T-cell (primary cell): ENCODE data around the gene DPPA5. TPM values are rescaled to one million over a fixed set of nuclear protein-coding genes. Genes with fewer than 3 reads are reported as not detected.

Experiments
- ATAC-seq, 4 experiments: fragments of 200-7000 bp in 3 of 4; fragments of 150-1000 bp in 1 of 4; cut with Tn5 transposase; replicated peaks in 1 of 4; 1 replicate in 3 of 4; 2 replicates in 1 of 4; pipeline ENCODE4 v1.10.0; 2021; ENCODE audit warnings: moderate library complexity in 3 of 4, mild to moderate bottlenecking in 2 of 4, moderate number of reproducible peaks in 1 of 4
- CTCF ChIA-PET, 2 donors: fragments of 300-600 bp; sonication (Branson Sonifier 250); formaldehyde crosslinking; loops; one replicate each; lab custom pipeline; 2022; ENCODE audit warnings: antibody characterized with exemption in 2 of 2; lab: Charles Lee
- POLR2A ChIA-PET, 2 donors: fragments of 300-600 bp; sonication (Branson Sonifier 250); formaldehyde crosslinking; loops; one replicate each; lab custom pipeline; 2022; ENCODE audit warnings: antibody characterized with exemption in 2 of 2; lab: Charles Lee
- DNase-seq, 35 experiments: peaks; one replicate each; pipeline versions ENCODE4 v3.0.0 to v3.0.0-alpha.2; 2013 to 2023
- H3K27ac ChIP-seq: one replicate; pipeline ENCODE4 v1.5.1; 2013; ENCODE audit warnings: low read length
- H3K27me3 ChIP-seq, 2 experiments: replicated peaks in 1 of 2; 1 replicate in 1 of 2; 2 replicates in 1 of 2; pipeline versions ENCODE4 v1.6.1 to v1.7.0; 2013; ENCODE audit warnings: low read length in 1 of 2, mixed read lengths in 1 of 2; ENCODE audit not compliant: control insufficient read depth in 2 of 2, insufficient read depth in 2 of 2; ENCODE audit errors: extremely low read depth in 1 of 2
- H3K36me3 ChIP-seq, 2 donors: 1 replicate in 1 of 2; 2 replicates in 1 of 2; pipeline versions ENCODE4 v1.6.1 to v1.7.0; 2013; ENCODE audit warnings: low read length in 1 of 2; ENCODE audit not compliant: control insufficient read depth in 2 of 2, insufficient read depth in 1 of 2; ENCODE audit errors: extremely low read depth in 1 of 2
- H3K4me1 ChIP-seq, 2 experiments: 1 replicate in 1 of 2; 2 replicates in 1 of 2; pipeline versions ENCODE4 v1.6.1 to v1.7.0; 2013; ENCODE audit warnings: low read length in 2 of 2, mixed read lengths in 1 of 2; ENCODE audit not compliant: insufficient read depth in 2 of 2, control insufficient read depth in 1 of 2; ENCODE audit errors: extremely low read depth in 1 of 2
- H3K4me3 ChIP-seq, 2 donors: 1 replicate in 1 of 2; 2 replicates in 1 of 2; pipeline versions ENCODE4 v1.5.1 to v1.7.0; 2013; ENCODE audit warnings: mild to moderate bottlenecking in 2 of 2, low read length in 1 of 2, moderate library complexity in 1 of 2; ENCODE audit not compliant: control insufficient read depth in 1 of 2; ENCODE audit errors: extremely low read depth in 1 of 2
- H3K9me3 ChIP-seq: 2 replicates; pipeline ENCODE4 v1.7.0; 2013
- H3K27ac Mint-ChIP-seq, 2 donors: one replicate each; pipeline ENCODE4 v1.8.0; 2020 to 2021; ENCODE audit warnings: mild to moderate bottlenecking in 2 of 2, mixed read lengths in 2 of 2
- H3K27me3 Mint-ChIP-seq, 2 donors: one replicate each; pipeline ENCODE4 v1.8.0; 2021 to 2022; ENCODE audit warnings: mixed read lengths in 2 of 2
- H3K36me3 Mint-ChIP-seq: one replicate; pipeline ENCODE4 v1.8.0; 2021; ENCODE audit warnings: mixed read lengths
- H3K4me1 Mint-ChIP-seq, 3 donors: one replicate each; pipeline ENCODE4 v1.8.0; 2020 to 2022; ENCODE audit warnings: mixed read lengths in 3 of 3, mild to moderate bottlenecking in 1 of 3
- H3K4me3 Mint-ChIP-seq, 3 donors: one replicate each; pipeline ENCODE4 v1.8.0; 2020 to 2022; ENCODE audit warnings: mild to moderate bottlenecking in 3 of 3, mixed read lengths in 3 of 3, moderate library complexity in 3 of 3
- H3K9me3 Mint-ChIP-seq, 3 donors: one replicate each; pipeline ENCODE4 v1.8.0; 2020 to 2022; ENCODE audit warnings: mixed read lengths in 3 of 3
- WGBS: methylation state at CpG from one replicate; pipeline ENCODE4 v1.1.5; 2013; ENCODE audit warnings: missing lambda C conversion rate; ENCODE audit not compliant: insufficient coverage; 5-methylcytosine and 5-hydroxymethylcytosine counted together
- total RNA-seq, 35 experiments: library from RNA in 6 of 35; stranded (reverse) in 6 of 35; fragments of 120-200 nt in 1 of 35; gene quantifications; one replicate each; pipeline versions ENCODE4 v1.2.1 to v1.2.4 and lab custom pipeline; 2013 to 2026

Gene DPPA5
- total RNA-seq, 5 donors from 2014 or later (not counting 1 experiment from before 2014, with no cell fraction given), result not detected

DNA sequence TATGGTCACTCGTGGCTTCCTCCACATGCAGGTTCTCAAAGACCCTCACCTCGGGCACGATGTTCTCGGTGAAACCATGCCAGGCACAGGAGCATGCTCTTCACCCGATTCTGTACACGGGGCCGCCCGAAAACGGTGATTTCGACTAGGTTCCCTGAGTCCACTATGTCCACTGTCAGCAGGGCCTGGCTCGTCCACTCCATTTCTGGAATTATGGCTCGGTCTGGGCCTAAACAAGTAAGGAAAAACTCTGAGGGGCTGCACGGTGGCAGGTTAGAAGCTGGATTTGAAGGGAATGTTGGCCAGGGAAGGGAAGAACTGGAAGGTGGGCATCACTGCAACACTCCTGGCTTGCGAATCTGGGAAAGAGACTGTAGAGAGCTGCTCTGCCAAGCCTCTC, 15.1 kb upstream of the DPPA5 start:
- no peaks in the 10 kb centered on the region for H3K36me3 Mint-ChIP-seq
- DNase-seq (no peak), ATAC-seq (no peak)
- H3K9me3 Mint-ChIP-seq, result peaks cover 2 to 11% (median 2%) of the 10 kb centered on the region in 3 donors
- no peaks in the 10 kb centered on the region for H3K9me3 ChIP-seq
- H3K4me1 ChIP-seq, result no peaks in the 10 kb centered on the region
- WGBS, result 94% methylated on average over 13 of the region's 14 CpGs
- H3K4me3 Mint-ChIP-seq, result no peak overlapping the region
- H3K27me3 ChIP-seq, result peaks cover 0 to 7% of the 10 kb centered on the region in 2 experiments
- POLR2A ChIA-PET, result no interaction called here
- no peak overlapping the region for H3K27ac ChIP-seq
- H3K4me3 ChIP-seq, result no peak overlapping the region
- H3K36me3 ChIP-seq, result no peaks in the 10 kb centered on the region
- no peaks in the 10 kb centered on the region for H3K4me1 Mint-ChIP-seq
- CTCF ChIA-PET, result no interaction called here
- no peaks in the 10 kb centered on the region for H3K27me3 Mint-ChIP-seq
- H3K27ac Mint-ChIP-seq, result no peak overlapping the region

DNA sequence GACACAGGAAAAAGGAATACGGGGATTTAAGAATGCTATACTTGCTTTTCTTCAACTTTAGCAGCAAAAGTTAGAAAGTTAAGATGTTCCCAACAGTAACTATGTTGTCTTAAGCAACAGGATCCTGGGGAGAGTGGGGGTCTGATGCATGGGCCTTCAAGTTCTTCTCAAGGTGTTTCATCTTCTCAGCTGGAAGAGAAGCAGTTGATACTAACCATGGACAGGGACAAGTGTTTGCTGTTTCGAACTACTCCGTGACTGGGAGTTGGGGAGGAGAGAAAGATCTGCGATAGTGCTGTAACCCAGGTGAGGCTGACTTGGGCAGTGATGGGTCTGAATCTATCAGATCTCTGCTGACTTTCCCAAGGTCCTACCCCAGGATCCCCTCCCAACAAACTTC, 14.6 kb upstream of the DPPA5 start:
- ChIA-PET POLR2A (no interaction called here), CTCF (no interaction called here)
- no peak overlapping the region for H3K27ac Mint-ChIP-seq

DNA sequence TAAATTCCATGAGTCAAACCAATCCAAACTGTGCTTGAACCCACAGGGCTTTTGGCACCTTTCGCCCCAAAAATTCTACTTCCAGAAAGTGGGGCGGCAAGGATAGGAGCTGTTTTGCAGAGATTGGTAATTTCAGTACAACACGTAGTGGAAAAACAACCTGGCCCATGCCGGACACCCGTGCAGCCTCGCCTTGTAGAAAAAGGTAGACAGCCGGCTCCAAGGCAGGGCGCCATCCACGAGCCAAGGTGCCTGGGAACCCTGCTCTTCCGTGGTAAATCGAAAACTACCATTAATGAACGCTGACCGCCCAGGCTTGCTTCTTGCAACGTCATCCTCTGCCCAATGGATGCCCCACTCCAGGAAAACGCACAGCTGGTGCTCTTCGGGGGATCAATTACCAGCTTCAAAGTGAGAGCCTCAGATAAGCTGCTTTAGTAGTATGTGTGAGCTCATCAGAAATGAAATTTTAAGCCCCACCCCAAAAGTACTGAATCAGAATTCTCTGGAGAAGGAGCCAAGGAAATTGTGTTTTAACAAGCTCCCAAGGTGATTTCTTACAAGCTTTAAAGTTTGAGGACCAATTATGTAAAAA, 13.8 kb upstream of the DPPA5 start:
- WGBS, result 88% methylated on average over 10 of the region's 16 CpGs
- Mint-ChIP-seq H3K4me1 (no peaks in the 10 kb centered on the region), H3K27ac (no peak overlapping the region), H3K27me3 (no peaks in the 10 kb centered on the region), H3K36me3 (no peaks in the 10 kb centered on the region), H3K9me3 (peaks cover 0 to 8% (median under 1%) of the 10 kb centered on the region in 3 donors), H3K4me3 (no peak overlapping the region)
- Histone ChIP-seq H3K27me3 (peaks cover 0 to 17% of the 10 kb centered on the region in 2 experiments), H3K4me3 (no peak overlapping the region), H3K27ac (no peak overlapping the region), H3K9me3 (no peaks in the 10 kb centered on the region), H3K4me1 (no peaks in the 10 kb centered on the region), H3K36me3 (no peaks in the 10 kb centered on the region)
- ChIA-PET CTCF (interaction anchor here in 1 of 2 donors (0.5 kb wide), 1 partner anchor 30 kb away, joined by 3 read pairs; no protein-coding TSS in a partner anchor), POLR2A (no interaction called here)
- ATAC-seq (no peak), DNase-seq (no peak)

More for the DNA sequence above, 14.6 kb upstream of the DPPA5 start:
- Histone ChIP-seq H3K27ac (no peak overlapping the region), H3K36me3 (no peaks in the 10 kb centered on the region), H3K9me3 (no peaks in the 10 kb centered on the region), H3K27me3 (peaks cover 0 to 9% of the 10 kb centered on the region in 2 experiments), H3K4me3 (no peak overlapping the region), H3K4me1 (no peaks in the 10 kb centered on the region)
- WGBS, result no CpG with 5 or more reads among the region's 4 CpGs
- DNase-seq (no peak), ATAC-seq (no peak)
- H3K4me3 Mint-ChIP-seq, result no peak overlapping the region
- no peaks in the 10 kb centered on the region for H3K36me3 Mint-ChIP-seq
- peaks cover 2 to 11% (median 2%) of the 10 kb centered on the region in 3 donors for H3K9me3 Mint-ChIP-seq
- no peaks in the 10 kb centered on the region for H3K27me3 Mint-ChIP-seq
- no peaks in the 10 kb centered on the region for H3K4me1 Mint-ChIP-seq

DNA sequence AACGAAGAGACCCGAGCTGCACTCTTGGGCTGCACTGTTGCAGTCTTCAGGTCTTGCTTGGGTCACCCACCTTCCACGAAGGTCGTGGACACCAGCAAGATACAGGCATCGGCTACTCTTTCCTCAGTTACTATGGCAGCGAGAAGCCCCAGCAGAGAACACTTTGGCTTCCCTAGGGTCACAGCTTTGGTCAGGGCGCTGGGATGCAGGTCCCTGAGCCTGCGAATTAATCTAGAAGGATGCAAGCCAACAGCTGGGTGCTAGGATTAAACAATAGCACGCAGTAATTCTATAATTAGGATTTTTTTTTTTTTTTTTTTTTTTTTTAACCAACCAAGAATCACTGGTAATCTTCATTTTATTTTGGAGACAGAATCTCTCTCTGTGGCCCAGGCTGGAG, 10.5 kb upstream of the DPPA5 start:
- no peak for ATAC-seq
- POLR2A ChIA-PET, result interaction anchor here (0.5 to 0.6 kb wide), 2 partner anchors 36 to 417 kb away, joined by 5 read pairs; no protein-coding TSS in a partner anchor
- CTCF ChIA-PET, result interaction anchor here (0.6 kb wide), 2 partner anchors 145 to 222 kb away, joined by 3 to 4 read pairs; no protein-coding TSS in a partner anchor

DNA sequence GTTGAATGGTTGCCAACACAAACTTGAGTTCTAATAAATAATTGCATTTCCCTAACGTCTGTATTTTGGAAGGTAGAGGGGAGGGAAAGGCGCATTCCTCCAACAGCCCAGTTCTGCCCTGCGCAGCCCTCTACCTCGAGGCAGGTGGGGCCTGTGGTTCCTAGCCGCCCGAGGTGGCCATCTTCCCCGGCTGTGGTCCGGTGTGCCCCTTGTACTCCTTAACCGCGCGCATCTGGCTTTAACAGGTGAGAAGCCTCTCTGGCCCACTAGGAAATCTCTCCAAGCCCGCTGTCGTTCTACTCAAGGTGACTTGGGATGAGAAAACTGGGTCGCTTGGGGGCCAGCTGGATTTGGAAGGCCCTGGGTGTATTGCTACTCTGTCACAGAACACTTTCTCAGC, 10.0 kb upstream of the DPPA5 start:
- DNase-seq (no peak), ATAC-seq (no peak)
- Histone ChIP-seq H3K36me3 (no peaks in the 10 kb centered on the region), H3K27ac (no peak overlapping the region), H3K4me1 (no peaks in the 10 kb centered on the region), H3K27me3 (peaks cover 0 to 20% of the 10 kb centered on the region in 2 experiments), H3K9me3 (no peaks in the 10 kb centered on the region), H3K4me3 (no peak overlapping the region)
- ChIA-PET CTCF (interaction anchor here in 1 of 2 donors (0.6 kb wide), 1 partner anchor 145 kb away, joined by 3 read pairs; no protein-coding TSS in a partner anchor), POLR2A (interaction anchor here in 1 of 2 donors (0.6 kb wide), 1 partner anchor 35 kb away, joined by 5 read pairs; no protein-coding TSS in a partner anchor)
- WGBS, result 96% methylated on average over 11 of the region's 14 CpGs
- no peak overlapping the region for H3K4me3 Mint-ChIP-seq
- no peak overlapping the region for H3K27ac Mint-ChIP-seq
- no peaks in the 10 kb centered on the region for H3K36me3 Mint-ChIP-seq
- peaks cover 0 to 3% of the 10 kb centered on the region in 2 donors for H3K27me3 Mint-ChIP-seq
- no peaks in the 10 kb centered on the region for H3K9me3 Mint-ChIP-seq
- no peaks in the 10 kb centered on the region for H3K4me1 Mint-ChIP-seq

More for the DNA sequence above, 10.5 kb upstream of the DPPA5 start:
- Mint-ChIP-seq H3K4me1 (no peaks in the 10 kb centered on the region), H3K27ac (no peak overlapping the region), H3K27me3 (peaks cover 0 to 3% of the 10 kb centered on the region in 2 donors), H3K4me3 (no peak overlapping the region), H3K36me3 (no peaks in the 10 kb centered on the region), H3K9me3 (no peaks in the 10 kb centered on the region)
- no peak overlapping the region for H3K27ac ChIP-seq
- no peak for DNase-seq
- H3K9me3 ChIP-seq, result no peaks in the 10 kb centered on the region
- peaks cover 0 to 20% of the 10 kb centered on the region in 2 experiments for H3K27me3 ChIP-seq
- no peak overlapping the region for H3K4me3 ChIP-seq
- H3K4me1 ChIP-seq, result no peaks in the 10 kb centered on the region
- WGBS, result 89% methylated on average over 6 of the region's 9 CpGs
- H3K36me3 ChIP-seq, result no peaks in the 10 kb centered on the region

DNA sequence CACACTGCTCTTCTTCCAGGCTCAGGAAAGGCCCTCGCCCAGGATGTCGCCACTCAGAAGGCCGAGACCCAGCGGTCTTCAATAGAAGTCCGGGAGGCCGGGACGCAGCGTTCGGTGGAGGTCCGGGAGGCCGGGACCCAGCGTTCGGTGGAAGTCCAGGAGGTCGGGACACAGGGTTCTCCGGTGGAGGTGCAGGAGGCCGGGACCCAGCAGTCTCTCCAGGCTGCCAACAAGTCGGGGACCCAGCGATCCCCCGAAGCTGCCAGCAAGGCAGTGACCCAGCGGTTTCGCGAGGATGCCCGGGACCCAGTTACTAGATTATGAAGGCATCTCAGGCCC, 9.4 kb upstream of the DPPA5 start:
- no peaks in the 10 kb centered on the region for H3K9me3 Mint-ChIP-seq
- ATAC-seq, result no peak
- peaks cover 0 to 20% of the 10 kb centered on the region in 2 experiments for H3K27me3 ChIP-seq
- H3K27me3 Mint-ChIP-seq, result peaks cover 0 to 3% of the 10 kb centered on the region in 2 donors
- H3K4me1 Mint-ChIP-seq, result no peaks in the 10 kb centered on the region
- no peaks in the 10 kb centered on the region for H3K4me1 ChIP-seq
- CTCF ChIA-PET, result no interaction called here
- H3K36me3 ChIP-seq, result no peaks in the 10 kb centered on the region
- H3K27ac ChIP-seq, result no peak overlapping the region
- no peaks in the 10 kb centered on the region for H3K9me3 ChIP-seq
- no peak overlapping the region for H3K27ac Mint-ChIP-seq
- no peak overlapping the region for H3K4me3 Mint-ChIP-seq
- H3K4me3 ChIP-seq, result no peak overlapping the region
- POLR2A ChIA-PET, result no interaction called here
- WGBS, result 96% methylated on average over 18 of the region's 23 CpGs
- H3K36me3 Mint-ChIP-seq, result no peaks in the 10 kb centered on the region
- DNase-seq, result no peak
